Activated CD4-positive, alpha-beta T cell treated with anti-CD3 and anti-CD28 coated beads for 36 hours (primary cell): ENCODE results near the gene FAAP100. TPM values are rescaled to one million over a fixed set of nuclear protein-coding genes. Genes with fewer than 3 reads are reported as not detected.
"Not testable (repeated sequence)": the region's sequence is repeated elsewhere in the genome, so short reads cannot be mapped to it uniquely, and the experiment has no call there.

Source experiments
- ATAC-seq: fragments of 200-7000 bp; cut with Tn5 transposase; one replicate; pipeline ENCODE4 v1.10.0; 2021; ENCODE audit warnings: mild to moderate bottlenecking, moderate library complexity
- CTCF ChIA-PET: fragments of 350-600 bp; sonication (Branson Sonifier 250); formaldehyde crosslinking; loops from one replicate; lab custom pipeline; 2021; ENCODE audit warnings: antibody characterized with exemption; lab: Charles Lee
- POLR2A ChIA-PET: fragments of 350-600 bp; sonication (Branson Sonifier 250); formaldehyde crosslinking; loops from one replicate; lab custom pipeline; 2021; ENCODE audit warnings: antibody characterized with exemption, inconsistent platforms; lab: Charles Lee
- DNase-seq: peaks from one replicate; pipeline ENCODE4 v3.0.0-alpha.2; 2020
- H3K27ac Mint-ChIP-seq: one replicate; pipeline ENCODE4 v1.8.0; 2021; ENCODE audit warnings: mixed read lengths
- H3K27me3 Mint-ChIP-seq: one replicate; pipeline ENCODE4 v1.8.0; 2021; ENCODE audit warnings: mixed read lengths
- H3K36me3 Mint-ChIP-seq: one replicate; pipeline ENCODE4 v1.8.0; 2021; ENCODE audit warnings: low read depth, mixed read lengths
- H3K4me1 Mint-ChIP-seq: one replicate; pipeline ENCODE4 v1.8.0; 2021; ENCODE audit warnings: mixed read lengths
- H3K4me3 Mint-ChIP-seq: one replicate; pipeline ENCODE4 v1.8.0; 2021; ENCODE audit warnings: mild to moderate bottlenecking, moderate library complexity, mixed read lengths
- H3K9me3 Mint-ChIP-seq: one replicate; pipeline ENCODE4 v1.8.0; 2021; ENCODE audit warnings: low read depth, mixed read lengths
- intact Hi-C, 2 experiments: fragments of 100-400 bp; cut with DNase I in 1 of 2; cut with micrococcal nuclease in 1 of 2; formaldehyde crosslinking; loops; one replicate each; pipeline versions ENCODE4 v1.14.2 to v1.15.1; 2022 to 2024; cut with DNase I, micrococcal nuclease
- total RNA-seq, 2 experiments: library from RNA; stranded (reverse); gene quantifications; one replicate each; pipeline ENCODE4 v1.2.3, GENCODE V29; 2021

Gene FAAP100
- total RNA-seq, 2 experiments from 2014 or later = 30.4 to 39.3 TPM

DNA sequence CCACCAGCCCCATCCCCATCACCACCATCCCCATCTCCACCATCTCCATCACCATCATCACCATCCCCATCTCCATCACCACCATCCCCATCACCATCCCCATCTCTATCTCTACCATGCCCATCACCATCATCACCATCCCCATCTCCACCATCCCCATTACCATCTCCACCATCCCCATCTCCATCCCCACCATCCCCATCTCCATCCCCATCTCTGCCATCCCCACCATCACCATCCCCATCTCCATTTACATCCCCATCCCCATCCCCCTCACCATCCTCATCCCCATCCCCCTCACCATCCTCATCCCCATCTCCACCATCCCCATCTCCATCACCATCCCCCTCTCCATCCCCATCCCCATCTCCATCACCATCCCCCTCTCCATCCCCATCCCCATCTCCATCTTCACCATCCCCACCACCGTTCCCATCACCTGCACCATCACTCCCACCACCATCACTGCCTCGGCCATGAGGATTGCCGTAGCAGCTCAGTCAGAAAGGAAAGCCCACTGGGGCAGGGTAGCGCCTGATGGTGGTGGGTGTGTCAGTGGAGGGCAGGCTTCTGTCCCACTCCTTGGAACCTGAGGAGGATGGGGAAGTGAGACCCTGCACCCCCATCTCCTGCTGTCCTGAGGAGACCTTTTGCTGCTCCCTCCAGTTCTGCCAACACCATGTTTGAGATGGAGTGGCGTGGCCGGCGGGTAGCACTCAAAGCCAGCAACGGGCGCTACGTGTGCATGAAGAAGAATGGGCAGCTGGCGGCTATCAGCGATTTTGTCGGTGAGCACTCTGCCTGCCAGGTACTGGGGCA, 16.5 kb downstream of the FAAP100 start:
- no peak for DNase-seq
- Mint-ChIP-seq H3K4me3 (no peak overlapping the region), H3K27ac (no peak overlapping the region), H3K36me3 (peaks cover 5% of the 10 kb centered on the region), H3K4me1 (no peaks in the 10 kb centered on the region), H3K27me3 (peaks cover 16% of the 10 kb centered on the region), H3K9me3 (no peaks in the 10 kb centered on the region)
- CTCF ChIA-PET = interaction anchor here (0.9 to 1.3 kb wide), 3 partner anchors 17 to 485 kb away, joined by 3 to 4 read pairs (median 3); no protein-coding TSS in a partner anchor
- no peak for ATAC-seq
- POLR2A ChIA-PET = no interaction called here
- intact Hi-C loops = no loop called here

DNA sequence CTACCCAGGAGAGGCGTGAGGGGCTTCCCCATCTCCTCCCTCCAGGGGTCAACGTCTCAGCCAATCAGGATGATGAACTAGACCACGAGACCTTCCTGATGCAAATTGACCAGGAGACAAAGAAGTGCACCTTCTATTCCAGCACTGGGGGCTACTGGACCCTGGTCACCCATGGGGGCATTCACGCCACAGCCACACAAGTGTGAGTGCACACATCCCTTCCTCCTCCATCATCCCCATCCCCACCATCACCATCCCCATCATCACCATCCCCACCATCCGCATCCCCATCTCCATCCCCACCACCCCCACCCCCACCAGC, 17.2 kb downstream of the FAAP100 start:
- peaks cover 5% of the 10 kb centered on the region for H3K36me3 Mint-ChIP-seq
- H3K4me1 Mint-ChIP-seq = no peaks in the 10 kb centered on the region
- intact Hi-C loops = no loop called here
- peaks cover 16% of the 10 kb centered on the region for H3K27me3 Mint-ChIP-seq
- no peaks in the 10 kb centered on the region for H3K9me3 Mint-ChIP-seq
- no peak for DNase-seq
- H3K27ac Mint-ChIP-seq = no peak overlapping the region
- no peak overlapping the region for H3K4me3 Mint-ChIP-seq
- ChIA-PET CTCF (interaction anchor here (1.1 kb wide), 1 partner anchor 16 kb away, joined by 3 read pairs; no protein-coding TSS in a partner anchor), POLR2A (no interaction called here)
- ATAC-seq = no peak

DNA sequence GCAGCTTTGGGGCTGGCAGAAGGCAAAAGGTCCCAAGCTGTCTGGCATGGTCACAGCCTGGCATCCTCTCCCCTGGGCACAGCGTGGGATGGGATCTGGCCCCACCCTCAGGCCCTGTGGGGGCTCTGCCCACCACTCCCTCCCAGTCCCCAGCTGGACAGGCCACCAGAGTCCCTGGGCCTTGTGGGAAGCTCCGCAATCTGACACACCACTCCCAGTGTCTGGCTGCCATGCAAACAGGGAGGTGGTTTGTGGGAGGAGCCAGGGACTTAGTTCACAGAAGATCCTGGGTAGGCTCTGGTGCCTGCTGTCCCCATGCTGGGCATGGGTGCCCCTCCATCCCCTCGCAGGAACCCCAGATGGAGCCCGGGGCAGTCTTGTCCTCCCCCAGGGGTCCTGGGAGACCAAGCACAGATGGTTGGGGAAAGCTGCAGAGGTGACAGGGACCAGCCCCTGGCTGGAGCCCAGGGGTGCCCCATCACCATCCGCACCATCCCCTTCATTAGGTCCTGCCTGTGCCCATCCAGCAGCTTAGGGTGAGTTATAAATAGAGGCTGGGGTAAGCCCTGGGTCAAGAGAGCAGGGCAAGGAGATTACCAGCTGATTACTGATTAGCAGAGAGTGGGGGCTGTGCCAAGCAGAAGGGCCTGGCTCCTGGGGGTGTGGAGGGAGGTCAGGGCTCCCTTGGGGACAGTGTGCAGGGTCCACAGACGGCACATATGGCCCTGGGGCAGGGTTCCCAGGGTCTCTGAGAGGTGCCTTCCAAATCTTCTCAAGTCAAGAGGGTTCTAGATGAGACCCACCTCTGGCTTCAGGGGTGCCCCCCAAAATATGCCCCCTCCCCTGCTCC, 17.8 kb downstream of the FAAP100 start:
- H3K9me3 Mint-ChIP-seq = no peaks in the 10 kb centered on the region
- no peak for ATAC-seq
- H3K36me3 Mint-ChIP-seq = peaks cover 2% of the 10 kb centered on the region
- ChIA-PET CTCF (interaction anchor here (1.1 kb wide), 1 partner anchor 15 kb away, joined by 3 read pairs; no protein-coding TSS in a partner anchor), POLR2A (no interaction called here)
- no peak overlapping the region for H3K27ac Mint-ChIP-seq
- intact Hi-C loops = no loop called here
- H3K4me1 Mint-ChIP-seq = no peaks in the 10 kb centered on the region
- peaks cover 16% of the 10 kb centered on the region for H3K27me3 Mint-ChIP-seq
- no peak for DNase-seq
- H3K4me3 Mint-ChIP-seq = no peak overlapping the region

DNA sequence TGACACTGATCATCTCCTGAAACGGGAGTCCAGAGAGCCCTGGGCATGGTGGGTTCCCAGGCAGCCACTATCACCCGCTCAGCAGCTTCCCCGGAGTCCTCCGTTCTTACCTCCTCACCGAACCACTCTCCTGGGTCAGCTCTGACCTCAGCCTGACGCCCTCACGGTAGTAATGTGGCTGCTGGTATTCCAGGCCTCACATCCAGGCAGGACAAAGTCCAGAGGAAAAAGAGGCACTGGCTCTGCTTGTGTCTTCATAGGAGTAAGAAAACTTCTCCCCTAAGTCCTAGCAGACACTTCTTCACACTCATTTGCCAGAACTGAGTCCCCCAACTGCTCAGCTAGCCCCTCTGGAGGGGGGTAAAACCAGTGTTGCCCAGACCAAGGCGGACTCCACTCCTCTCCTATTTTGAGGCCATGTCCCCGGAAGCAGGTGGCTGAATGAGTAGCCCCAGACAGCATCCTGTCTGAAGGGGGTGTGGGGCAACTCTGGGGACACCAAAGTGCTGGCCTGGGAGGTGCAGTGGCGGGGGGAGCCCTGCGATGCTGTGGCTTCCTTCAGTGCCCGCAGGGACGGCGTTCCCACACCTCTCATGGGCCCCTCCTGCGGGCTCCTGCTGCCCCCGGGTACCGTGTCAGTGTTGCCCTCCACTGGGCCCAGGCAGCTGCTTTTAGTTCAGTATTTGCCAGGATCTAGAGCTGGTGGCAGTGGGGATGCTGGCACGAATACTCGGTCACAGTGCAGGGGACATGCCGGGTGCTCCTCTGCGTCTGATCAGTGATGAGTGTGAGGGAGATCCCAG, 18.6 kb downstream of the FAAP100 start:
- Mint-ChIP-seq H3K4me1 (no peaks in the 10 kb centered on the region), H3K27ac (no peak overlapping the region), H3K27me3 (peaks cover 16% of the 10 kb centered on the region), H3K36me3 (peaks cover 2% of the 10 kb centered on the region), H3K9me3 (no peaks in the 10 kb centered on the region), H3K4me3 (no peak overlapping the region)
- no peak for ATAC-seq
- CTCF ChIA-PET = interaction anchor here (0.6 to 1.1 kb wide), 2 partner anchors 15 to 242 kb away, joined by 3 read pairs; no protein-coding TSS in a partner anchor
- DNase-seq = no peak
- intact Hi-C loops = no loop called here
- POLR2A ChIA-PET = no interaction called here

DNA sequence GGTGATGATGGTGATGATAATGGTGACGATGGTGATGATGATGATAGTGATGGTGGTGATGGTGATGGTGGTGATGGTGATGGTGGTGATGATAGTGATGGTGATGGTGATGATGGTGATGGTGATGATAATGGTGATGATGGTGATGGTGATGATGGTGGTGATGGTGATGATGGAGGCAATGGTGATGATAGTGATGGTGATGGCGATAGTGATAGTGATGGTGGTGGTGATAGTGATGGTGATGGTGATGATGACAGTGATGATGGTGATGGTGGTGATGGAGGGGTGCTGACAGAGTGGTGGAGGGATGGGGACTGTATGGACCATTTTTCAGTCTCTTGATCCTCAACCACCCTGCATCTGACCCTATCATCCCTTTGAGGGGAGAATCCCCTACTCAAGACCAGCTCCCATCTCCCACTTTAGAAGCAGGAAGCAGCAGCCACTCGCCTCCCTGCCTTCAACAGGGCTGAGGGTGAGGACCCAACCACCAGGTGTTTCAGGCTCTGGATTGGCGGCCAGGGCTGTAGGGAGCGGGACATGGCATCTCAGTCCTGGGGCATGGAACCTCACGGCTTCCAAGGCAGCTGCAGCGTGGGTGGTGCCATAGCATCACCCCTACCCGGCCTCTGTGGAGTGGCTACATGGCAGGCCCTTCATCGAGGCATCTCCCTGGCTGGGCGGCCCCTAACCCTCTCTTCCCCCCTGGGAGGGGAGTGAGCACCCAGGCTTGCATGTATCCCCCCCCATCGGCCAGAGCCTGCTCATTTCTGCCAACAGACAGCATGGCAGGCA, 19.5 kb downstream of the FAAP100 start:
- Mint-ChIP-seq H3K4me3 (no peak overlapping the region), H3K27ac (no peak overlapping the region), H3K9me3 (no peaks in the 10 kb centered on the region), H3K27me3 (peaks cover 14% of the 10 kb centered on the region), H3K4me1 (no peaks in the 10 kb centered on the region), H3K36me3 (no peaks in the 10 kb centered on the region)
- ChIA-PET CTCF (interaction anchor here (0.6 kb wide), 1 partner anchor 241 kb away, joined by 3 read pairs; no protein-coding TSS in a partner anchor), POLR2A (no interaction called here)
- intact Hi-C loops = no loop called here
- DNase-seq (no peak), ATAC-seq (no peak)

DNA sequence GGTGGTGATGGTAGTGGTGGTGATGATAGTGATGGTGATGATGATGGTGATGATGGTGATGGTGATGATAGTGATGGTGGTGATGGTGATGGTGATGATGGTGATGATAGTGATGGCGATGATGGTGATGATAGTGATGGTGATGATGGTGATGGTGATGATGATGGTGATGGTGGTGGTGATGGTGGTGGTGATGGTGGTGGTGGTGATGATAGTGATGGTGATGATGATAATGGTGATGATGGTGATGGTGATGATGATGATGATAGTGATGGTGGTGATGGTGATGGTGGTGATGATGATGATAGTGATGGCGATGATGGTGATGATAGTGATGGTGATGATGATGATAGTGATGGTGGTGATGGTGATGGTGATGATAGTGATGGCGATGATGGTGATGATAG, 20.2 kb downstream of the FAAP100 start:
- peaks cover 14% of the 10 kb centered on the region for H3K27me3 Mint-ChIP-seq
- H3K4me1 Mint-ChIP-seq, ATAC-seq, H3K9me3 Mint-ChIP-seq, H3K4me3 Mint-ChIP-seq, H3K36me3 Mint-ChIP-seq, H3K27ac Mint-ChIP-seq, POLR2A ChIA-PET, DNase-seq, CTCF ChIA-PET, intact Hi-C loops: not testable (repeated sequence)

DNA sequence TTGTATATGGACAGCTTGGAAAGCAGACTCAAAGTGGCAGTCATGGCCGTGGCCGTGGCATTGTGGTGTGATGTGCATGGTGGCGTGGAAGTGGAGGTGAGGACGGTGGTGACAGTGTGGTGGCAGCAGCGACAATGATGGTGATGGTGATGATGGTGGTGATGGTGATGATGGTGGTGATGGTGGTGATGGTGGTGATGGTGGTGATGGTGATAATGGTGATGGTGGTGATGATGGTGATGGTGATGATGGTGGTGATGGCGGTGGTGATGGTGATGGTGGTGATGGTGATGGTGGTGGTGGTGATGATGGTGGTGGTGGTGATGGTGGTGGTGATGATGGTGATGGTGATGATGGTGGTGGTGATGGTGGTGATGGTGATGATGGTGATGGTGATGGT, 21.1 kb downstream of the FAAP100 start:
- H3K36me3 Mint-ChIP-seq, POLR2A ChIA-PET, H3K4me3 Mint-ChIP-seq, intact Hi-C loops, H3K4me1 Mint-ChIP-seq, ATAC-seq, DNase-seq, CTCF ChIA-PET, H3K9me3 Mint-ChIP-seq, H3K27ac Mint-ChIP-seq: not testable (repeated sequence)
- peaks cover 14% of the 10 kb centered on the region for H3K27me3 Mint-ChIP-seq

DNA sequence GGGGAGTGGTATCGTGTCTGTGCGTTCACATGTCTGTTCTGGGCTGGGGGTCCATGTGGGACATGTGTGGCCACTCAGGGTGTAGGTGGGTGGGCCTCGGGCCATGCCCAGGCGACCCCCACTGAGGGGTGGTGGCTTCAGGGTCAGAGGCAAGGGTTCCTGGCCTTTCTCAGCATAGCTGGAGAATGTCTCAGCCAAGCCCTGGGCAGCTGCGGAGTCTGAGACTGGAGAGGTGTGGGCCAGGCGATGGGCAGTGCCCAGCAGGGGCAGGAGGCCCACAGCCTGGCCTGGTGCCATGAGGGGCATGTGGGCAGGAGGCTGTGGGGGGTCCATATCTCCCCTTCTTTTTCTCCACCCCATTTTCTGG, 22.7 kb downstream of the FAAP100 start:
- POLR2A ChIA-PET = interaction anchor here (0.5 kb wide), 1 partner anchor 58 kb away, joined by 8 read pairs; no protein-coding TSS in a partner anchor
- H3K4me1 Mint-ChIP-seq = no peaks in the 10 kb centered on the region

DNA sequence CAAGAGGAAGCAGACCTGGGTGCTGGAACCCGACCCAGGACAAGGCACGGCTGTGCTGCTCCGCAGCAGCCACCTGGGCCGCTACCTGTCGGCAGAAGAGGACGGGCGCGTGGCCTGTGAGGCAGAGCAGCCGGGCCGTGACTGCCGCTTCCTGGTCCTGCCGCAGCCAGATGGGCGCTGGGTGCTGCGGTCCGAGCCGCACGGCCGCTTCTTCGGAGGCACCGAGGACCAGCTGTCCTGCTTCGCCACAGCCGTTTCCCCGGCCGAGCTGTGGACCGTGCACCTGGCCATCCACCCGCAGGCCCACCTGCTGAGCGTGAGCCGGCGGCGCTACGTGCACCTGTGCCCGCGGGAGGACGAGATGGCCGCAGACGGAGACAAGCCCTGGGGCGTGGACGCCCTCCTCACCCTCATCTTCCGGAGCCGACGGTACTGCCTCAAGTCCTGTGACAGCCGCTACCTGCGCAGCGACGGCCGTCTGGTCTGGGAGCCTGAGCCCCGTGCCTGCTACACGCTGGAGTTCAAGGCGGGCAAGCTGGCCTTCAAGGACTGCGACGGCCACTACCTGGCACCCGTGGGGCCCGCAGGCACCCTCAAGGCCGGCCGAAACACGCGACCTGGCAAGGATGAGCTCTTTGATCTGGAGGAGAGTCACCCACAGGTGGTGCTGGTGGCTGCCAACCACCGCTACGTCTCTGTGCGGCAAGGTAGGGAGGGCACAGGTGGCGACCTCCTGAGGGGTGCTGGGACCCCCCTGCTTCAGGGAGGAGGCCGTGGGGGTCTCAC, 23.3 kb downstream of the FAAP100 start:
- Mint-ChIP-seq H3K9me3 (no peaks in the 10 kb centered on the region), H3K27ac (no peak overlapping the region), H3K4me1 (no peaks in the 10 kb centered on the region), H3K4me3 (no peak overlapping the region), H3K36me3 (no peaks in the 10 kb centered on the region), H3K27me3 (peaks cover 5% of the 10 kb centered on the region)
- ChIA-PET POLR2A (no interaction called here), CTCF (no interaction called here)
- DNase-seq (no peak), ATAC-seq (no peak)
- intact Hi-C loops = no loop called here

More for the DNA sequence above, 22.7 kb downstream of the FAAP100 start:
- Mint-ChIP-seq H3K36me3 (no peaks in the 10 kb centered on the region), H3K9me3 (no peaks in the 10 kb centered on the region), H3K4me3 (no peak overlapping the region), H3K27ac (no peak overlapping the region), H3K27me3 (peaks cover 6% of the 10 kb centered on the region)
- CTCF ChIA-PET = no interaction called here
- DNase-seq = no peak
- no peak for ATAC-seq
- intact Hi-C loops = no loop called here

DNA sequence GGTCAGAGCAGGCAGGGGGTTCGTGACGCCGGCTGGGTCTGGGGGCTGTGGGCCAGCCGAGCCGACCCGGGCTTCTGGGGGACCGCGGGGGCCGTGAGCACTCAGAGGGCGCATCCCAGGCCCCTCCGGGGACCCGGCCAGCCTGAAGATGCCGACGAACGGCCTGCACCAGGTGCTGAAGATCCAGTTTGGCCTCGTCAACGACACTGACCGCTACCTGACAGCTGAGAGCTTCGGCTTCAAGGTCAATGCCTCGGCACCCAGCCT, 23.8 kb downstream of the FAAP100 start:
- Mint-ChIP-seq H3K36me3 (no peaks in the 10 kb centered on the region), H3K4me1 (no peaks in the 10 kb centered on the region), H3K9me3 (no peaks in the 10 kb centered on the region), H3K4me3 (no peak overlapping the region), H3K27me3 (peaks cover 2% of the 10 kb centered on the region), H3K27ac (no peak overlapping the region)
- ChIA-PET POLR2A (no interaction called here), CTCF (no interaction called here)
- ATAC-seq (no peak), DNase-seq (no peak)
- intact Hi-C loops = no loop called here
